Measurements from ENCODE around the gene HEPACAM. TPM values are rescaled to one million over a fixed set of nuclear protein-coding genes. Genes with fewer than 3 reads are reported as not detected.
A peak's percentile ranks its signal among the peaks of the same experiment; 100 is the strongest.

HEPACAM gene
- total RNA-seq, 4 donors from 2014 or later = 8.7 to 18.4 (median 15.3) TPM

- H3K4me1 ChIP-seq = peaks cover 0 to 55% (median 2%) of the 10 kb centered on the region in 4 donors
- no peaks in the 10 kb centered on the region for H3K36me3 ChIP-seq
- DNase-seq (ENCODE audit: low spot score in 2 of 2) = no peak
- H3K27me3 ChIP-seq = no peaks in the 10 kb centered on the region
- H3K4me3 ChIP-seq = no peak overlapping the region
- no peak for TF ChIP-seq CTCF (IDR thresholded peaks at IDR 0.05)
- TF ChIP-seq POLR2A (IDR thresholded peaks at IDR 0.05) = no peak
- TF ChIP-seq EP300 (IDR thresholded peaks at IDR 0.05) = no peak
- no peaks in the 10 kb centered on the region for H3K9me3 ChIP-seq
- 86 to 92% methylated on average over 3 of the region's 3 CpGs for WGBS, 2 donors
- peak overlapping the region in 3 of 4 donors; percentile 9 to 87 (median 82) for H3K27ac ChIP-seq
These were observed 1.6 kb upstream of the HEPACAM start for GRCh38 chr11:124937336-124937935.

- H3K27me3 ChIP-seq = no peaks in the 10 kb centered on the region
- no peaks in the 10 kb centered on the region for H3K9me3 ChIP-seq
- H3K4me1 ChIP-seq = peaks cover 0 to 48% (median 2%) of the 10 kb centered on the region in 4 donors
- TF ChIP-seq EP300 (IDR thresholded peaks at IDR 0.05) = peak in 1 of 2 donors; percentile 16
- TF ChIP-seq POLR2A (IDR thresholded peaks at IDR 0.05) = no peak
- TF ChIP-seq CTCF (IDR thresholded peaks at IDR 0.05) = no peak
- H3K36me3 ChIP-seq = no peaks in the 10 kb centered on the region
- WGBS, 2 donors = 48 to 54% methylated on average over 4 of the region's 4 CpGs
- no peak for DNase-seq (ENCODE audit: low spot score in 2 of 2)
- H3K4me3 ChIP-seq = peak overlapping the region in 3 of 4 donors; percentile 17 to 32 (median 18)
- H3K27ac ChIP-seq = peak overlapping the region in 3 of 4 donors; percentile 51 to 87 (median 82)
These were observed 842 bp downstream of the HEPACAM start for GRCh38 chr11:124934862-124935547.

GRCh38 chr11:124930799-124931198 is 5.0 kb downstream of the HEPACAM start:
- H3K9me3 ChIP-seq = no peaks in the 10 kb centered on the region
- WGBS, 2 donors = 66 to 73% methylated on average over 3 of the region's 3 CpGs
- no peak for TF ChIP-seq POLR2A (IDR thresholded peaks at IDR 0.05)
- no peak for TF ChIP-seq CTCF (IDR thresholded peaks at IDR 0.05)

GRCh38 chr11:124928942-124929665 is 6.7 kb downstream of the HEPACAM start:
- H3K27me3 ChIP-seq = no peaks in the 10 kb centered on the region
- H3K27ac ChIP-seq = peak overlapping the region in 2 of 4 donors; percentile 28 to 42
- DNase-seq (ENCODE audit: low spot score in 2 of 2) = peak in 1 of 2 donors; percentile 20
- peaks cover 0 to 12% (median 0%) of the 10 kb centered on the region in 4 donors for H3K4me1 ChIP-seq
- TF ChIP-seq EP300 (IDR thresholded peaks at IDR 0.05) (no peak), CTCF (IDR thresholded peaks at IDR 0.05) (no peak), POLR2A (IDR thresholded peaks at IDR 0.05) (no peak)
- no peaks in the 10 kb centered on the region for H3K36me3 ChIP-seq
- 13 to 18% methylated on average over 4 of the region's 4 CpGs for WGBS, 2 donors
- H3K4me3 ChIP-seq = no peak overlapping the region
- no peaks in the 10 kb centered on the region for H3K9me3 ChIP-seq

More at GRCh38 chr11:124930799-124931198, 5.0 kb downstream of the HEPACAM start:
- DNase-seq (ENCODE audit: low spot score in 2 of 2) = no peak
- no peak overlapping the region for H3K4me3 ChIP-seq
- peaks cover 0 to 28% (median 0%) of the 10 kb centered on the region in 4 donors for H3K4me1 ChIP-seq
- H3K27me3 ChIP-seq = no peaks in the 10 kb centered on the region
- H3K36me3 ChIP-seq = no peaks in the 10 kb centered on the region
- H3K27ac ChIP-seq = no peak overlapping the region

Data from tibial nerve (tissue), 4 donors.